OCI-LY7 (cell line): ENCODE results near the gene SERTAD4. TPM values are rescaled to one million over a fixed set of nuclear protein-coding genes. Genes with fewer than 3 reads are reported as not detected.

ENCODE experiments used
- BruUV-seq: library from RNA; stranded (reverse); fragments of 400-500 nt; replicated peaks from 2 replicates; lab custom pipeline; 2021; lab: Mats Ljungman, UMichigan
- CTCF ChIA-PET: fragments of 300-600 bp; sonication (Branson Sonifier 250); formaldehyde crosslinking; loops from one replicate; lab custom pipeline; 2022; ENCODE audit warnings: antibody characterized with exemption; ENCODE audit not compliant: unreplicated experiment; lab: Charles Lee
- POLR2A ChIA-PET: fragments of 300-600 bp; sonication (Branson Sonifier 250); formaldehyde crosslinking; loops from one replicate; lab custom pipeline; 2022; ENCODE audit warnings: antibody characterized with exemption; lab: Charles Lee
- DNase-seq: peaks from one replicate; pipeline ENCODE4 v3.0.0-alpha.2; 2015; ENCODE audit warnings: low spot score
- H2AFZ ChIP-seq: fragments of 200-600 bp; sonication (generic), shearing (Covaris generic); 2 replicates; pipeline ENCODE4 v1.6.1; 2014; ENCODE audit warnings: mild to moderate bottlenecking, antibody characterized with exemption, low read length, moderate library complexity
- H3K27ac ChIP-seq: fragments of 200-600 bp; sonication (generic); 2 replicates; pipeline ENCODE4 v1.5.1; 2014; ENCODE audit warnings: mixed run types, low read depth, mild to moderate bottlenecking, moderate library complexity, low read length, inconsistent platforms; ENCODE audit not compliant: poor library complexity, severe bottlenecking
- H3K36me3 ChIP-seq: fragments of 200-600 bp; sonication (generic); 2 replicates; pipeline ENCODE4 v1.6.1; 2014; ENCODE audit warnings: mild to moderate bottlenecking, antibody characterized with exemption, low read length, moderate library complexity, mixed read lengths; ENCODE audit not compliant: insufficient read depth
- H3K4me1 ChIP-seq: fragments of 200-600 bp; sonication (generic); 2 replicates; pipeline ENCODE4 v1.5.1; 2014; ENCODE audit warnings: mild to moderate bottlenecking, low read length; ENCODE audit not compliant: insufficient read depth, poor library complexity, severe bottlenecking
- H3K4me2 ChIP-seq: fragments of 200-600 bp; sonication (generic); 2 replicates; pipeline ENCODE4 v1.6.1; 2014; ENCODE audit warnings: mild to moderate bottlenecking, low read length
- H3K4me3 ChIP-seq: fragments of 200-600 bp; sonication (generic); 2 replicates; pipeline ENCODE4 v1.5.1; 2014; ENCODE audit warnings: mild to moderate bottlenecking, low read depth, low read length; ENCODE audit not compliant: poor library complexity, severe bottlenecking
- H3K79me2 ChIP-seq: fragments of 200-600 bp; sonication (generic); 2 replicates; pipeline ENCODE4 v1.6.1; 2016; ENCODE audit warnings: low read depth, mild to moderate bottlenecking, low read length, moderate library complexity, mixed read lengths; ENCODE audit not compliant: insufficient read depth
- H3K9me2 ChIP-seq: fragments of 200-600 bp; sonication (generic); 2 replicates; pipeline ENCODE4 v1.6.1; 2016; ENCODE audit warnings: mild to moderate bottlenecking, low read length, mixed read lengths; ENCODE audit not compliant: insufficient read depth
- H3K9me3 ChIP-seq: fragments of 200-600 bp; sonication (generic); 2 replicates; pipeline ENCODE4 v1.6.1; 2014; ENCODE audit warnings: mild to moderate bottlenecking, mixed run types, low read length, mixed read lengths
- H4K20me1 ChIP-seq: fragments of 200-600 bp; sonication (generic); 2 replicates; pipeline ENCODE4 v1.6.1; 2014; ENCODE audit warnings: mild to moderate bottlenecking, antibody characterized with exemption, low read length, moderate library complexity, mixed read lengths; ENCODE audit not compliant: insufficient read depth
- CTCF ChIP-seq: fragments of 200-600 bp; sonication (generic); conservative IDR thresholded peaks from 2 replicates; pipeline ENCODE4 v1.5.1; 2014; ENCODE audit warnings: mild to moderate bottlenecking, antibody characterized with exemption, low read length, moderate library complexity, mixed read lengths
- EZH2phosphoT487 ChIP-seq: fragments of 200-600 bp; sonication (generic); IDR thresholded peaks from 2 replicates; pipeline ENCODE4 v1.6.1; 2018; ENCODE audit warnings: low read depth, borderline replicate concordance, mild to moderate bottlenecking, mixed run types, antibody characterized with exemption, low read length, moderate library complexity, mixed read lengths
- intact Hi-C: fragments of 100-400 bp; cut with micrococcal nuclease; formaldehyde crosslinking; loops from one replicate; pipeline ENCODE4 v1.10.0; 2022; ENCODE audit not compliant: unreplicated experiment
- total RNA-seq, 2 experiments: library from RNA; depleted of rRNA in 1 of 2; stranded (reverse); fragments of >200 nt in 1 of 2; shearing (Covaris generic) in 1 of 2; gene quantifications; 2 replicates each; pipeline ENCODE4 v1.2.3, GENCODE V29; 2014 to 2022

Gene SERTAD4
- total RNA-seq, 2 experiments from 2014 or later: not detected

DNA sequence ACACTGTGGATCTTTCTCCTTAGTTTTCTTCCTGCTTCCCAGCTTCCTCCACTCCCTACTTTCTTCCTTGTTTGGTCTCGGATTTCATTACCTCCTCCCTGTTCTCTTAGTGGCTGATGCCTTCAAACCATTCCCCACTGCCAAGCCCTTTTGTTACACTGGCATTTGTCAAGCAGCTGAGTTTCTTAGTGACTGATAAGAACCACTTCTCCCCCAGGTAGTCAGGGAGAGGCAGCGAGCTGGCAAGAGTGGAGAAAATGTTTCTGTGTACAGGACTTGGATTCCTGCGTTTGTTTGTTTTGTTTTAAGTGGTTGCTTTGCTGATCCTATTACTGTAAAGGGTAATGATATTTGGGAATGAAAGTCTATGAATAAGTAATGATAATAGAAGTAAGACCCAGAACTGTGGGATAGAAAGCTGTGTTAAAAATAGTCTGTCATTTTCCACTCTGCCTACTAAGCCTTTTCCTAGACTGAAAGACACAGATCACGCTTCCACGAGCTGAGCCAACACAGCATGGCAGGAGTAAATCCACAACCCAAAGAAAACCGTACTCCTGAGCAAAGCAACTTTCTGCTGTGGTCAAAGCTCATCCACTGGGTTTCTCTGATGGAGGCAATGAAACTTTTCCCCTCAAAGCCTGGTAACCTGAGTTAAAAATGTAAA is 10.1 kb upstream of the SERTAD4 start:
- TF ChIP-seq CTCF (no peak), EZH2phosphoT487 (no peak)
- BruUV-seq: no TSS peak

GRCh38 chr1:210223226-210223904 is 9.2 kb upstream of the SERTAD4 start:
- TF ChIP-seq CTCF: no peak
- TF ChIP-seq EZH2phosphoT487: no peak
- Histone ChIP-seq H3K9me2 (no peaks in the 10 kb centered on the region), H3K4me2 (no peak overlapping the region), H3K9me3 (no peaks in the 10 kb centered on the region), H2AFZ (no peak overlapping the region), H3K4me3 (no peak overlapping the region), H4K20me1 (no peaks in the 10 kb centered on the region), H3K79me2 (no peaks in the 10 kb centered on the region), H3K27ac (no peak overlapping the region), H3K4me1 (no peaks in the 10 kb centered on the region), H3K36me3 (no peaks in the 10 kb centered on the region)
- ChIA-PET POLR2A (no interaction called here), CTCF (no interaction called here)
- intact Hi-C loops: no loop called here
- BruUV-seq: no TSS peak
- DNase-seq: no peak

More for the DNA sequence above, 10.1 kb upstream of the SERTAD4 start:
- Histone ChIP-seq H4K20me1 (no peaks in the 10 kb centered on the region), H3K4me2 (no peak overlapping the region), H3K9me2 (no peaks in the 10 kb centered on the region), H3K9me3 (no peaks in the 10 kb centered on the region), H3K36me3 (no peaks in the 10 kb centered on the region), H3K79me2 (no peaks in the 10 kb centered on the region), H2AFZ (no peak overlapping the region), H3K4me3 (no peak overlapping the region), H3K27ac (no peak overlapping the region), H3K4me1 (no peaks in the 10 kb centered on the region)
- ChIA-PET CTCF (no interaction called here), POLR2A (no interaction called here)
- DNase-seq: no peak
- intact Hi-C loops: no loop called here

DNA sequence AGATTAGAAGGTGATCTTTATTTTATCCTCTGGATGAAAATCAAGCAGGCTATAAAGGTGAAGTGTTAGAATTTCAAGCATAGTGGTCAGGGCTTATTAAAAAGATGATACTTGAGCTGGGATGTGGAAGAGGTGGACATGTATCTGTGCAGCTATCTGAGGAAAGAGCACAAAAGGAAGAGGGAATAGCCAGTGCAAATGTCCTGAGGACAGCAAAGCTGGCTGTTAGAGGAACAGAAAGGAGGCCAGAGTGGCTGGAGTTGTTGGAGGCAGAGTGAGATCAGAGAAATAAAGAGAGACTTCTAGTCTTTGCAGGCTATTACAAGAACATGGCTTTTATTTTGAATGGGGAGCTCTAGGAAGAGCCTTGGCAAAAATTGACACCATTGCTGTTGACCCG is 4.4 kb upstream of the SERTAD4 start:
- intact Hi-C loops: no loop called here
- ChIA-PET CTCF (no interaction called here), POLR2A (interaction anchor here (1.0 kb wide), 1 partner anchor 10 kb away, joined by 3 read pairs; no protein-coding TSS in a partner anchor)
- Histone ChIP-seq H3K4me1 (no peaks in the 10 kb centered on the region), H2AFZ (no peak overlapping the region), H3K4me3 (no peak overlapping the region), H3K36me3 (no peaks in the 10 kb centered on the region), H3K27ac (no peak overlapping the region), H3K79me2 (no peaks in the 10 kb centered on the region), H3K9me3 (no peaks in the 10 kb centered on the region), H3K4me2 (no peak overlapping the region), H4K20me1 (no peaks in the 10 kb centered on the region), H3K9me2 (no peaks in the 10 kb centered on the region)
- TF ChIP-seq EZH2phosphoT487: no peak
- TF ChIP-seq CTCF: no peak
- DNase-seq: no peak
- no TSS peak for BruUV-seq
